Gastrocnemius medialis (tissue), 4 donors: ENCODE results near the gene EIF3K. TPM values are rescaled to one million over a fixed set of nuclear protein-coding genes. Genes with fewer than 3 reads are reported as not detected.
"Not testable (repeated sequence)": the region's sequence is repeated elsewhere in the genome, so short reads cannot be mapped to it uniquely, and the experiment has no call there.

Experiments used
- ATAC-seq, 2 donors: fragments of 150-250 bp; one replicate each; pipeline ENCODE4 v1.9.1; 2016
- DNase-seq, 2 donors: peaks; one replicate each; pipeline ENCODE4 v3.0.0-alpha.2; 2019
- H3K27ac ChIP-seq, 4 donors: fragments of 200-600 bp; sonication (generic); 1 replicate in 1 of 4; 2 replicates in 3 of 4; pipeline ENCODE4 v1.5.1; 2016 to 2018; ENCODE audit warnings: mild to moderate bottlenecking in 2 of 4, moderate library complexity in 1 of 4
- H3K27me3 ChIP-seq, 3 donors: fragments of 200-600 bp; sonication (generic) in 2 of 3; 1 replicate in 1 of 3; 2 replicates in 2 of 3; pipeline versions ENCODE4 v1.5.1 to v1.6.0; 2016 to 2019; ENCODE audit warnings: mild to moderate bottlenecking in 1 of 3, moderate library complexity in 1 of 3
- H3K36me3 ChIP-seq, 2 donors: fragments of 200-600 bp; sonication (generic) in 1 of 2; one replicate each; pipeline ENCODE4 v1.5.1; 2017 to 2018
- H3K4me1 ChIP-seq, 2 donors: fragments of 200-600 bp; sonication (generic) in 1 of 2; one replicate each; pipeline ENCODE4 v1.5.1; 2016 to 2017; ENCODE audit warnings: mild to moderate bottlenecking in 2 of 2
- H3K4me3 ChIP-seq, 4 donors: fragments of 200-600 bp; sonication (generic) in 3 of 4; 1 replicate in 1 of 4; 2 replicates in 3 of 4; pipeline ENCODE4 v1.5.1; 2016 to 2019; ENCODE audit warnings: mild to moderate bottlenecking in 2 of 4
- H3K9me3 ChIP-seq, 3 donors: fragments of 200-600 bp; sonication (generic) in 2 of 3; 1 replicate in 1 of 3; 2 replicates in 2 of 3; pipeline ENCODE4 v1.5.1; 2016 to 2019
- POLR2A ChIP-seq, 2 donors: fragments of 450-650 bp; IDR thresholded peaks; one replicate each; pipeline ENCODE4 v1.6.1; 2017; ENCODE audit warnings: antibody characterized with exemption in 2 of 2, mild to moderate bottlenecking in 2 of 2, moderate library complexity in 2 of 2
- in situ Hi-C, 4 donors: fragments of 200-750 bp; cut with MboI; loops; one replicate each; pipeline versions ENCODE4 v1.15.0 to v1.8.0; 2017; ENCODE audit warnings: low sequenced_read_pairs in 4 of 4
- intact Hi-C: fragments of 100-400 bp; cut with DNase I; formaldehyde crosslinking; loops from one replicate; pipeline ENCODE4 v1.15.1; 2023; ENCODE audit warnings: low total_unique reads
- total RNA-seq, 4 donors: library from RNA; depleted of rRNA; stranded (reverse); fragments of >200 nt; gene quantifications; one replicate each; pipeline versions ENCODE4 v1.1.0 to v1.2.3, GENCODE V29; 2016
- TF ChIP-seq, protein P1 (sequence below), 5 experiments: fragments of 450-650 bp in 3 of 5; fragments of 200-600 bp in 2 of 5; sonication (generic) in 2 of 5; IDR thresholded peaks in 4 of 5; conservative IDR thresholded peaks in 1 of 5; 1 replicate in 4 of 5; 2 replicates in 1 of 5; pipeline ENCODE4 v1.5.1; 2016 to 2019; ENCODE audit warnings: antibody characterized with exemption in 5 of 5, mild to moderate bottlenecking in 3 of 5, moderate library complexity in 3 of 5

EIF3K gene
- total RNA-seq, 4 donors from 2014 or later, result 619 to 975 (median 681) TPM

DNA sequence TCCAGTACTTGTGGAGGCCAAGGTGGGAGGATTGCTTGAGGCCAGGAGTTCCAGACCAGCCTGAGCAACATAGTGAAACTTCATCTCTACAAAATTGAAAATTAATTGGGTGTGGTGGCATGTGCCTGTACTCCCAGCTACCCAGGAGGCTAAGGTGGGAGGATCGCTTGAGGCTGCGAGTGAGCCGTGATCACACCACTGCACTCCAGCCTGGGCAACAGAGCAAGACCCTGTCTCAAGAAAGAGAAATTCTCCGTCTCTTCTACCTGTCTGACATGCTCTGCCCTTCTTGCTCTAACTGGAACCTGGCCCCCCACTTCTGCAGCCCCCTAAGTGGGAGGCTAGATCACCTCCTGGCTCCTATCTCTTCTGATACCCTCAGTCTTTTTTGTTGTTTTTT, 7.4 kb downstream of the EIF3K start:
- no peak for ATAC-seq
- no peak overlapping the region for H3K27ac ChIP-seq
- no peaks in the 10 kb centered on the region for H3K4me1 ChIP-seq
- TF ChIP-seq, protein P1, sequence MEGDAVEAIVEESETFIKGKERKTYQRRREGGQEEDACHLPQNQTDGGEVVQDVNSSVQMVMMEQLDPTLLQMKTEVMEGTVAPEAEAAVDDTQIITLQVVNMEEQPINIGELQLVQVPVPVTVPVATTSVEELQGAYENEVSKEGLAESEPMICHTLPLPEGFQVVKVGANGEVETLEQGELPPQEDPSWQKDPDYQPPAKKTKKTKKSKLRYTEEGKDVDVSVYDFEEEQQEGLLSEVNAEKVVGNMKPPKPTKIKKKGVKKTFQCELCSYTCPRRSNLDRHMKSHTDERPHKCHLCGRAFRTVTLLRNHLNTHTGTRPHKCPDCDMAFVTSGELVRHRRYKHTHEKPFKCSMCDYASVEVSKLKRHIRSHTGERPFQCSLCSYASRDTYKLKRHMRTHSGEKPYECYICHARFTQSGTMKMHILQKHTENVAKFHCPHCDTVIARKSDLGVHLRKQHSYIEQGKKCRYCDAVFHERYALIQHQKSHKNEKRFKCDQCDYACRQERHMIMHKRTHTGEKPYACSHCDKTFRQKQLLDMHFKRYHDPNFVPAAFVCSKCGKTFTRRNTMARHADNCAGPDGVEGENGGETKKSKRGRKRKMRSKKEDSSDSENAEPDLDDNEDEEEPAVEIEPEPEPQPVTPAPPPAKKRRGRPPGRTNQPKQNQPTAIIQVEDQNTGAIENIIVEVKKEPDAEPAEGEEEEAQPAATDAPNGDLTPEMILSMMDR (IDR thresholded peaks at IDR 0.05 in 4 of 5, conservative IDR thresholded peaks at IDR 0.05 in 1 of 5), result no peak
- no peak for TF ChIP-seq POLR2A (IDR thresholded peaks at IDR 0.05)
- H3K36me3 ChIP-seq, result peaks cover 0 to 97% of the 10 kb centered on the region in 2 donors
- in situ Hi-C loops, result loop anchor here in 2 of 4 donors (10.0 to 25.0 kb wide), 2 partner anchors 211 to 218 kb away; partner anchors contain the start of genes HNRNPL (in 2 of the 2) and ECH1 (in 1 of the 2)
- no peaks in the 10 kb centered on the region for H3K9me3 ChIP-seq
- H3K27me3 ChIP-seq, result no peaks in the 10 kb centered on the region
- no peak overlapping the region for H3K4me3 ChIP-seq
- intact Hi-C loops, result no loop called here
- no peak for DNase-seq

GRCh38 chr19:38629568-38629967, 10.6 kb downstream of the EIF3K start:
- H3K9me3 ChIP-seq, result no peaks in the 10 kb centered on the region
- DNase-seq, result no peak
- H3K4me1 ChIP-seq, result no peaks in the 10 kb centered on the region
- in situ Hi-C loops, result loop anchor here in 2 of 4 donors (10.0 to 25.0 kb wide), 2 partner anchors 208 to 215 kb away; partner anchors contain the start of genes HNRNPL (in 2 of the 2) and ECH1 (in 1 of the 2)
- H3K4me3 ChIP-seq, result no peak overlapping the region
- ATAC-seq, result no peak
- H3K27me3 ChIP-seq, result no peaks in the 10 kb centered on the region
- H3K36me3 ChIP-seq, result peaks cover 0 to 93% of the 10 kb centered on the region in 2 donors
- H3K27ac ChIP-seq, result no peak overlapping the region
- TF ChIP-seq POLR2A (IDR thresholded peaks at IDR 0.05), result no peak
- TF ChIP-seq, protein P1 (IDR thresholded peaks at IDR 0.05 in 4 of 5, conservative IDR thresholded peaks at IDR 0.05 in 1 of 5), result no peak
- intact Hi-C loops, result no loop called here

DNA sequence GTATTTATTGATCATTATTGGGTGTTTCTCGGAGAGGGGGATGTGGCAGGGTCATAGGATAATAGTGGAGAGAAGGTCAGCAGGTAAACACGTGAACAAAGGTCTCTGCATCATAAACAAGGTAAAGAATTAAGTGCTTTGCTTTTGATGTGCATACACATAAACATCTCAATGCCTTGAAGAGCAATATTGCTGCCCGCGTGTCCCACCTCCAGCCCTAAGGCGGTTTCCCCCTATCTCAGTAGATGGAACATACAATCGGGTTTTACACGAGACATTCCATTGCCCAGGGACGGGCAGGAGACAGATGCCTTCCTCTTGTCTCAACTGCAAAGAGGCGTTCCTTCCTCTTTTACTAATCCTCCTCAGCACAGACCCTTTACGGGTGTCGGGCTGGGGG, 12.3 kb downstream of the EIF3K start:
- H3K9me3 ChIP-seq, H3K4me3 ChIP-seq, DNase-seq, H3K27me3 ChIP-seq, ATAC-seq, H3K4me1 ChIP-seq, H3K27ac ChIP-seq, intact Hi-C loops: not testable (repeated sequence)
- in situ Hi-C loops, result loop anchor here in 2 of 4 donors (10.0 to 25.0 kb wide), 2 partner anchors 206 to 226 kb away; partner anchors contain the start of genes FAM98C (in 2 of the 2), ECH1 (in 1 of the 2) and HNRNPL (in 1 of the 2)
- H3K36me3 ChIP-seq, result peaks cover 0 to 91% of the 10 kb centered on the region in 2 donors

GRCh38 chr19:38631811-38632475, 13.0 kb downstream of the EIF3K start:
- H3K36me3 ChIP-seq, result peaks cover 0 to 87% of the 10 kb centered on the region in 2 donors
- H3K9me3 ChIP-seq, H3K27me3 ChIP-seq, H3K27ac ChIP-seq, intact Hi-C loops, DNase-seq, H3K4me1 ChIP-seq, H3K4me3 ChIP-seq, ATAC-seq: not testable (repeated sequence)
- in situ Hi-C loops, result loop anchor here in 2 of 4 donors (10.0 to 25.0 kb wide), 2 partner anchors 205 to 227 kb away; partner anchors contain the start of genes FAM98C (in 2 of the 2), ECH1 (in 1 of the 2) and HNRNPL (in 1 of the 2)

DNA sequence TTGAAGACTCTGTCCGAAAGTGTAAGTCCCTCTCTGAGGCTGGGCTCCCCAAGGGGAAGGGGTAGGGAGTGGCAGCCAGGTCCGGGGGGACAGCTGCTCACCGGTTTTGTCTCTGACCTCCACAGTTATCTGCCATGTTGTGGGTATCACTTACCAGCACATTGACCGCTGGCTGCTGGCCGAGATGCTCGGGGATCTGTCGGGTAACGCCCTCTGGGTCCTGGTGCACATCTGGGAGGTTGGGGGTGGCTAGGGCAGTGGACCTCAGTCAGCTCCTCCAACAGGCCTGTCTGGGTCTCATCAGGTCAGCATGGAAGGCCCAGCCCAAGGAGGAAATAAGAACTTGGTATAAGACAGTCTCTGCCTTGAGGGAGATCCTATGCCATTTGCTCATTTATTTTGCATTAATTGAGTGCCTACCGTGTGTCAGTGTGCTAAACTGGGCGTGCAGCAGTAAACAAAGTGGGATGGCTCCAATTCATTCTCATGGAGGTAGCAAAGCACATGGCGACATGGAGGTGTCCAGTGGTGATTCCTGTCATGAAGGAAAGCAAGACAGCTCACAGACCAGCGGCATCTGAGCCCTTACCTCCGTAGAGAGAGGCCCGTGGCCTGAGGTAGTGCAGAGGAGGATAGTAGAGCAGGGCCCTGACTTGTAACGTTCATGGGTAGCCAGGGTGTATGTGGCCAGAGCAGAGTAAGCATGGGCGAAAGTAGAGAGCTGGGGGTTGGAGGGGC, 13.7 kb downstream of the EIF3K start:
- H3K9me3 ChIP-seq, result no peaks in the 10 kb centered on the region
- H3K27ac ChIP-seq, result no peak overlapping the region
- peaks cover 0 to 80% of the 10 kb centered on the region in 2 donors for H3K36me3 ChIP-seq
- H3K4me3 ChIP-seq, result no peak overlapping the region
- no peaks in the 10 kb centered on the region for H3K27me3 ChIP-seq
- no peak for ATAC-seq
- in situ Hi-C loops, result loop anchor here in 2 of 4 donors (10.0 to 25.0 kb wide), 2 partner anchors 205 to 228 kb away; partner anchors contain the start of genes FAM98C (in 2 of the 2), ECH1 (in 1 of the 2) and HNRNPL (in 1 of the 2)
- TF ChIP-seq, protein P1 (IDR thresholded peaks at IDR 0.05 in 4 of 5, conservative IDR thresholded peaks at IDR 0.05 in 1 of 5), result no peak
- no peak for TF ChIP-seq POLR2A (IDR thresholded peaks at IDR 0.05)
- intact Hi-C loops, result no loop called here
- no peak for DNase-seq
- H3K4me1 ChIP-seq, result peaks cover 0 to 7% of the 10 kb centered on the region in 2 donors
